Measurements from ENCODE around the gene ADRA1B.

The ADRA1B gene

DNA sequence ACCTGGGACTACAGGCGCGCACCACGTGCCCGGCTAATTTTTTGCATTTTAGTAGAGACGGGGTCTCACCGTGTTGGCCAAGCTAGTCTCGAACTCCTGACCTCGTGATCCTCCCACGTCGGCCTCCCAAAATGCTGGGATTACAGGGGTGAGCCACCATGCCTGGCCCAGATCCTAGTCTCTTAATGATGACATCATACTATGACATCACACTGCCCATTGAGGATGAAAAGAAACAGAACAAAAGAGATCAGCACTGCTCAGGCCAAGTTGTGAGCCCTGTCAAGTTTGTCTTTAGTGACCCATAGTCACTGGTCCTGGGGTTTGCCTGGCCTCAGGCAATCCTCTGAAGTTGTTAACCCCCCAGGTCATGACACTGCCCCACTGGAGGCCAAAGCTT is 21.3 kb downstream of the ADRA1B start:
- FAIRE-seq (no peak), DNase-seq (ENCODE audit: insufficient read length, low spot score) (no peak)
- TF ChIP-seq, protein P1, sequence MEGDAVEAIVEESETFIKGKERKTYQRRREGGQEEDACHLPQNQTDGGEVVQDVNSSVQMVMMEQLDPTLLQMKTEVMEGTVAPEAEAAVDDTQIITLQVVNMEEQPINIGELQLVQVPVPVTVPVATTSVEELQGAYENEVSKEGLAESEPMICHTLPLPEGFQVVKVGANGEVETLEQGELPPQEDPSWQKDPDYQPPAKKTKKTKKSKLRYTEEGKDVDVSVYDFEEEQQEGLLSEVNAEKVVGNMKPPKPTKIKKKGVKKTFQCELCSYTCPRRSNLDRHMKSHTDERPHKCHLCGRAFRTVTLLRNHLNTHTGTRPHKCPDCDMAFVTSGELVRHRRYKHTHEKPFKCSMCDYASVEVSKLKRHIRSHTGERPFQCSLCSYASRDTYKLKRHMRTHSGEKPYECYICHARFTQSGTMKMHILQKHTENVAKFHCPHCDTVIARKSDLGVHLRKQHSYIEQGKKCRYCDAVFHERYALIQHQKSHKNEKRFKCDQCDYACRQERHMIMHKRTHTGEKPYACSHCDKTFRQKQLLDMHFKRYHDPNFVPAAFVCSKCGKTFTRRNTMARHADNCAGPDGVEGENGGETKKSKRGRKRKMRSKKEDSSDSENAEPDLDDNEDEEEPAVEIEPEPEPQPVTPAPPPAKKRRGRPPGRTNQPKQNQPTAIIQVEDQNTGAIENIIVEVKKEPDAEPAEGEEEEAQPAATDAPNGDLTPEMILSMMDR (IDR thresholded peaks at IDR 0.05; ENCODE audit: insufficient read depth, missing control alignments) = no peak

- TF ChIP-seq, protein P1 (IDR thresholded peaks at IDR 0.05; ENCODE audit: insufficient read depth, missing control alignments) = no peak
- FAIRE-seq = peak; percentile 72
- DNase-seq (ENCODE audit: insufficient read length, low spot score) = no peak
These were observed 27.0 kb downstream of the ADRA1B start for GRCh38 chr5:159943326-159943725.

- no peak for DNase-seq (ENCODE audit: insufficient read length, low spot score)
- TF ChIP-seq, protein P1 (IDR thresholded peaks at IDR 0.05; ENCODE audit: insufficient read depth, missing control alignments) = no peak
- no peak for FAIRE-seq
These were observed 27.8 kb downstream of the ADRA1B start for GRCh38 chr5:159944056-159944600.

DNA sequence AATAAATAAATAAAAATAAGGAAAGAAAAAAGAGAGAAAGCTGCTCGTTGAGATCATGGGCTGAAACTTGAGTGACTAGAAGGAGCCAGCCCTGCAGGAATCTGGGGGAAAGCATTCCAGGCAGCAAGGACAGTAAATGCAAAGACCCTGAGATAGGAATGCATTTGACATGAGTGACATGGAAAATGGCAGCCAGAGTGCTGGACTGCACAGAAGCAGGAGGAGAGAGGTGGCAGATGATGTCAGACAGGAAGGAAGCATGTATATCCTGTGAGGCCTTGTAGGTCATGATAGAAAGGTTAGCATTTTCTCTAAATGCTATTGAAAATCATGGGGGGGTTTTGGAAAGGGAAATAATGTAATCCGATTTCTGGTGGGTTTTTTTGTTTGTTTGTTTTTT is 29.1 kb downstream of the ADRA1B start:
- DNase-seq (ENCODE audit: insufficient read length, low spot score) = no peak
- no peak for FAIRE-seq
- TF ChIP-seq, protein P1 (IDR thresholded peaks at IDR 0.05; ENCODE audit: insufficient read depth, missing control alignments) = no peak

GRCh38 chr5:159947708-159948358 is 31.6 kb downstream of the ADRA1B start:
- no peak for DNase-seq (ENCODE audit: insufficient read length, low spot score)
- FAIRE-seq = peak; percentile 55
- TF ChIP-seq, protein P1 (IDR thresholded peaks at IDR 0.05; ENCODE audit: insufficient read depth, missing control alignments) = no peak

DNA sequence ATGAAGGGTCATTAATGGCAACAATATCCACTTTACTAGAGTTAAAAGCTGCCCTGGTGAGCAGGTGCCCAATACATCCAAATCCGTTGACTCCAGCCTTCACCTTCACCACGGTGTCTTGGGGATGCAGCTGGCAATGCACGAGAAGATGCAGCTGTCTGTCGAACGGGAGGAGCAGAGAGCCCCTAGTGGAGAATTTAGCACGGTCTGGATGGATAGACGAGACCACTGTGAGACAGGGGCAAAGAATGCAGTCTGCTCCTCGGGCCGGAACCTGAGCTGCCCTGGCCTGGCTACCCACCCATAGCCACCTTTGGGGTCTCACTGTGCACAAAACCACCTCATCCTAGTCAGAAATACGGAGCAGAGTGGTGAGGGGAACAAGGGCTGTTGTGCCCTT is 35.1 kb downstream of the ADRA1B start:
- DNase-seq (ENCODE audit: insufficient read length, low spot score) = no peak
- no peak for FAIRE-seq

GRCh38 chr5:159951834-159952233 is 35.6 kb downstream of the ADRA1B start:
- no peak for FAIRE-seq
- TF ChIP-seq, protein P1 (IDR thresholded peaks at IDR 0.05; ENCODE audit: insufficient read depth, missing control alignments) = no peak
- no peak for DNase-seq (ENCODE audit: insufficient read length, low spot score)

More for the DNA sequence above, 35.1 kb downstream of the ADRA1B start:
- TF ChIP-seq, protein P1 (IDR thresholded peaks at IDR 0.05; ENCODE audit: insufficient read depth, missing control alignments) = peak; percentile 43
